Liver (tissue), 9 donors: Measurements from ENCODE around the gene TRDN. TPM values are rescaled to one million over a fixed set of nuclear protein-coding genes. Genes with fewer than 3 reads are reported as not detected.

ENCODE experiments used
- DNase-seq: peaks from one replicate; pipeline ENCODE4 v3.0.0-alpha.2; 2017; ENCODE audit warnings: low spot score
- H3K27ac ChIP-seq, 2 donors: one replicate each; pipeline ENCODE4 v1.7.0; 2013; ENCODE audit warnings: inconsistent platforms in 2 of 2, low read length in 2 of 2, control low read depth in 1 of 2, low read depth in 1 of 2, mild to moderate bottlenecking in 1 of 2
- H3K27me3 ChIP-seq, 4 donors: one replicate each; pipeline versions ENCODE4 v1.6.1 to v1.7.0; 2013; ENCODE audit warnings: low read length in 3 of 4, inconsistent platforms in 1 of 4, mild to moderate bottlenecking in 1 of 4, moderate library complexity in 1 of 4; ENCODE audit not compliant: control insufficient read depth in 4 of 4, insufficient read depth in 4 of 4
- H3K36me3 ChIP-seq, 4 donors: one replicate each; pipeline versions ENCODE4 v1.6.1 to v1.7.0; 2013; ENCODE audit warnings: low read length in 3 of 4, mild to moderate bottlenecking in 3 of 4, low read depth in 1 of 4, moderate library complexity in 1 of 4; ENCODE audit not compliant: control insufficient read depth in 4 of 4, insufficient read depth in 3 of 4
- H3K4me1 ChIP-seq, 4 donors: one replicate each; pipeline versions ENCODE4 v1.6.1 to v1.7.0; 2013; ENCODE audit warnings: low read length in 3 of 4, mild to moderate bottlenecking in 3 of 4, moderate library complexity in 1 of 4; ENCODE audit not compliant: control insufficient read depth in 4 of 4, insufficient read depth in 4 of 4
- H3K4me3 ChIP-seq, 3 donors: one replicate each; pipeline versions ENCODE4 v1.6.1 to v1.7.0; 2013; ENCODE audit warnings: low read length in 3 of 3, control low read depth in 1 of 3, low read depth in 1 of 3, mild to moderate bottlenecking in 1 of 3
- H3K9ac ChIP-seq, 2 donors: one replicate each; pipeline ENCODE4 v1.7.0; 2013; ENCODE audit warnings: low read length in 2 of 2, mild to moderate bottlenecking in 2 of 2, moderate library complexity in 2 of 2, control low read depth in 1 of 2, low read depth in 1 of 2
- H3K9me3 ChIP-seq, 4 donors: one replicate each; pipeline versions ENCODE4 v1.6.1 to v1.7.0; 2013; ENCODE audit warnings: low read length in 3 of 4; ENCODE audit not compliant: control insufficient read depth in 4 of 4
- ATF3 ChIP-seq: IDR thresholded peaks from 2 replicates; pipeline ENCODE4 v1.6.1; 2016; ENCODE audit warnings: antibody characterized with exemption
- EGR1 ChIP-seq, 2 donors: IDR thresholded peaks; 2 replicates each; pipeline ENCODE4 v1.6.1; 2016 to 2018; ENCODE audit warnings: antibody characterized with exemption in 2 of 2, low read depth in 2 of 2
- FOXA1 ChIP-seq: IDR thresholded peaks from 2 replicates; pipeline ENCODE4 v1.6.1; 2016; ENCODE audit warnings: antibody characterized with exemption
- FOXA2 ChIP-seq: IDR thresholded peaks from 2 replicates; pipeline ENCODE4 v1.6.1; 2016; ENCODE audit warnings: antibody characterized with exemption
- GABPA ChIP-seq, 2 donors: IDR thresholded peaks in 1 of 2; conservative IDR thresholded peaks in 1 of 2; 2 replicates each; pipeline ENCODE4 v1.6.1; 2016; ENCODE audit warnings: antibody characterized with exemption in 2 of 2, mild to moderate bottlenecking in 1 of 2, moderate library complexity in 1 of 2
- HNF4G ChIP-seq: IDR thresholded peaks from 2 replicates; pipeline ENCODE4 v1.6.1; 2016; ENCODE audit warnings: antibody characterized with exemption
- JUND ChIP-seq, 2 donors: IDR thresholded peaks; 2 replicates each; pipeline ENCODE4 v1.6.1; 2016; ENCODE audit warnings: antibody characterized with exemption in 2 of 2
- MAX ChIP-seq: IDR thresholded peaks from 2 replicates; pipeline ENCODE4 v1.6.1; 2016; ENCODE audit warnings: antibody characterized with exemption
- NR2F2 ChIP-seq: IDR thresholded peaks from 2 replicates; pipeline ENCODE4 v1.6.1; 2016; ENCODE audit warnings: antibody characterized with exemption
- RAD21 ChIP-seq, 2 donors: IDR thresholded peaks; 2 replicates each; pipeline ENCODE4 v1.6.1; 2016; ENCODE audit warnings: antibody characterized with exemption in 2 of 2, mild to moderate bottlenecking in 2 of 2
- REST ChIP-seq: IDR thresholded peaks from 2 replicates; pipeline ENCODE4 v1.6.1; 2016; ENCODE audit warnings: antibody characterized with exemption, mild to moderate bottlenecking
- RXRA ChIP-seq, 2 donors: IDR thresholded peaks; 2 replicates each; pipeline ENCODE4 v1.6.1; 2017 to 2018; ENCODE audit warnings: antibody characterized with exemption in 2 of 2, mild to moderate bottlenecking in 1 of 2
- SP1 ChIP-seq: IDR thresholded peaks from 2 replicates; pipeline ENCODE4 v1.6.1; 2018; ENCODE audit warnings: antibody characterized with exemption, mild to moderate bottlenecking
- TAF1 ChIP-seq: conservative IDR thresholded peaks from 2 replicates; pipeline ENCODE4 v1.6.1; 2016; ENCODE audit warnings: antibody characterized with exemption, mild to moderate bottlenecking
- YY1 ChIP-seq: IDR thresholded peaks from 2 replicates; pipeline ENCODE4 v1.6.1; 2016; ENCODE audit warnings: antibody characterized with exemption, mild to moderate bottlenecking
- WGBS: extraction: QIAGEN DNeasy Blood & Tissue Kit; methylation state at CpG from one replicate; pipeline ENCODE4 v1.1.7; 2013; 5-methylcytosine and 5-hydroxymethylcytosine counted together
- polyA plus RNA-seq, 2 donors: library from polyadenylated mRNA; stranded (reverse) in 1 of 2; unstranded in 1 of 2; fragments of 200-250 nt in 1 of 2; fragments of >200 nt in 1 of 2; fragmentation: Nextera tagmentation in 1 of 2; extraction: Ambion mirVana in 1 of 2; gene quantifications; one replicate each; pipeline versions ENCODE4 v1.2.1 to v1.2.3, GENCODE V29; 2013 to 2015
- total RNA-seq, 2 donors: library from RNA; depleted of rRNA; stranded (reverse); fragments of >200 nt; gene quantifications; one replicate each; pipeline ENCODE4 v1.2.3, GENCODE V29; 2014
- TF ChIP-seq, protein P1 (sequence below): fragments of 150-350 bp; IDR thresholded peaks from 2 replicates; pipeline ENCODE4 v1.5.1; 2017; ENCODE audit warnings: improper control_type of control experiment, low read depth, low read length; ENCODE audit not compliant: missing input control
- TF ChIP-seq, protein P2 (sequence below): IDR thresholded peaks from 2 replicates; pipeline ENCODE4 v1.6.1; 2016; ENCODE audit warnings: antibody characterized with exemption
- donor health status: healthy.
- donor health status: healthy.
- donor health status: healthy.
- donor health status: healthy.
- donor health status: healthy.

TRDN gene
- total and polyA plus RNA-seq, 4 donors: 0.08 to 0.79 TPM; not detected in 2

DNA sequence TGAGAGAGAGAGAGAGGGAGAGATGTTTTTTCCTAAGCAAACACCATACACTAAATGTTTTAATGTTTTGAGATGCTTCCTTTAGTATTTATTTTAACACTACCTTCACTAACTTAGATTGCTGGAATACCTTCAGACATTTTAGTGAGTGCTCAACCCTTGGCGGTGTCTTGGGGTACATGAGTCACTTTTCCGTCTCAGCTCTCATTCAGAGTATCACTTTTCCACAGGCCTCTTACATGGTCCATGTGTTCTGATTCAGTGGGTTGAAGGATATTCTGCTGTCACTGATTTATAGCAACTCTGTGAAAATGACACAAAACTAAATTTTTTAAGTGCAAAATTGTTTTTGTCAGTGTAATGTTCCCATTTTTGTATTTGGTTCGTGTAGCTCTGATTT is 422.8 kb downstream of the TRDN start:
- no peak overlapping the region for H3K4me3 ChIP-seq
- no peak for DNase-seq
- 83% methylated on average over 3 of the region's 3 CpGs for WGBS
- no peaks in the 10 kb centered on the region for H3K9me3 ChIP-seq
- no peak overlapping the region for H3K9ac ChIP-seq
- H3K27me3 ChIP-seq: no peaks in the 10 kb centered on the region
- H3K4me1 ChIP-seq: no peaks in the 10 kb centered on the region
- H3K27ac ChIP-seq: no peak overlapping the region
- TF ChIP-seq GABPA (IDR thresholded peaks at IDR 0.05 in 1 of 2, conservative IDR thresholded peaks at IDR 0.05 in 1 of 2): no peak
- no peak for TF ChIP-seq MAX
- TF ChIP-seq SP1: no peak
- TF ChIP-seq RXRA (IDR thresholded peaks at IDR 0.05): no peak
- TF ChIP-seq FOXA2: no peak
- TF ChIP-seq JUND (IDR thresholded peaks at IDR 0.05): no peak
- TF ChIP-seq REST: no peak
- TF ChIP-seq RAD21 (IDR thresholded peaks at IDR 0.05): no peak
- TF ChIP-seq ATF3: no peak
- TF ChIP-seq FOXA1: no peak
- H3K36me3 ChIP-seq: no peaks in the 10 kb centered on the region

DNA sequence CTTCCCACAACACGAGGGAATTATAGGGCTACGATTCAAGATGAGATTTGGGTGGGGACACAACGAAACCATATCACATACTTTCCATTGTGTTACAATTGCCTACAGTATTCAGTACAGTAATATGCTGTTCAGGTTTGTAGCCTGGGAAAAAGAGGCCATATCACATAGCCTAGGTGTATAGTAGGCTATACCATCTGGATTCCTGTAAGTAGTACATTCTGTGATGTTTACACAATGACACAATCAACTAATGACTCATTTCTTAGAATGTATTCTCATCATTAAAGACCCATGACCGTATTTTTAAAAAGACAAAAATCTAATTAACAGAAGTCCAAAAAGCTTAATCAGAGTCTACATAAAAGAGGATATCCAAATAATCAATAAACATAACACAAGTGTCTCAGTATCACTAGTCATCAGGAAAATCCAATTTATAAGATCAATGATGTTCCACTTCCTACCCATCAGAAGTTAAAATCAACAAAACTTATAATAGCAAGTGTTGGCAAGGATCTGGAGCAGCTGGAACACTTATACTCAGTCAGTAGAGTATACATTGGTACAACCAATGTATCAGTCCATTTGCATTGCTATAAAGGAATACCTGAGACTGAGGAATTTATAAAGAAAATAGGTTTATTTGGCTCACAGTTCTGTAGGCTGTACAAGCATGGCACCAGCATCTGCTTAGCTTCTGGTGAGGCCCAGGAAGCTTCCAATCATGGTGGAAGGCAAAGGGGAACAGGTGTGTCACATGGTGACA is 424.8 kb downstream of the TRDN start:
- Histone ChIP-seq H3K4me3 (no peak overlapping the region), H3K27ac (no peak overlapping the region), H3K36me3 (no peaks in the 10 kb centered on the region), H3K9me3 (no peaks in the 10 kb centered on the region), H3K9ac (no peak overlapping the region), H3K27me3 (no peaks in the 10 kb centered on the region), H3K4me1 (no peaks in the 10 kb centered on the region)
- TF ChIP-seq YY1 (no peak), HNF4G (no peak), SP1 (no peak), NR2F2 (no peak), TAF1 (no peak), JUND (IDR thresholded peaks at IDR 0.05) (no peak), FOXA2 (no peak), ATF3 (no peak), EGR1 (IDR thresholded peaks at IDR 0.05; ENCODE audit: low read depth in 2 of 2) (no peak), FOXA1 (no peak), GABPA (IDR thresholded peaks at IDR 0.05 in 1 of 2, conservative IDR thresholded peaks at IDR 0.05 in 1 of 2) (no peak)
- TF ChIP-seq, protein P1, sequence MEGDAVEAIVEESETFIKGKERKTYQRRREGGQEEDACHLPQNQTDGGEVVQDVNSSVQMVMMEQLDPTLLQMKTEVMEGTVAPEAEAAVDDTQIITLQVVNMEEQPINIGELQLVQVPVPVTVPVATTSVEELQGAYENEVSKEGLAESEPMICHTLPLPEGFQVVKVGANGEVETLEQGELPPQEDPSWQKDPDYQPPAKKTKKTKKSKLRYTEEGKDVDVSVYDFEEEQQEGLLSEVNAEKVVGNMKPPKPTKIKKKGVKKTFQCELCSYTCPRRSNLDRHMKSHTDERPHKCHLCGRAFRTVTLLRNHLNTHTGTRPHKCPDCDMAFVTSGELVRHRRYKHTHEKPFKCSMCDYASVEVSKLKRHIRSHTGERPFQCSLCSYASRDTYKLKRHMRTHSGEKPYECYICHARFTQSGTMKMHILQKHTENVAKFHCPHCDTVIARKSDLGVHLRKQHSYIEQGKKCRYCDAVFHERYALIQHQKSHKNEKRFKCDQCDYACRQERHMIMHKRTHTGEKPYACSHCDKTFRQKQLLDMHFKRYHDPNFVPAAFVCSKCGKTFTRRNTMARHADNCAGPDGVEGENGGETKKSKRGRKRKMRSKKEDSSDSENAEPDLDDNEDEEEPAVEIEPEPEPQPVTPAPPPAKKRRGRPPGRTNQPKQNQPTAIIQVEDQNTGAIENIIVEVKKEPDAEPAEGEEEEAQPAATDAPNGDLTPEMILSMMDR: no peak
- TF ChIP-seq, protein P2, sequence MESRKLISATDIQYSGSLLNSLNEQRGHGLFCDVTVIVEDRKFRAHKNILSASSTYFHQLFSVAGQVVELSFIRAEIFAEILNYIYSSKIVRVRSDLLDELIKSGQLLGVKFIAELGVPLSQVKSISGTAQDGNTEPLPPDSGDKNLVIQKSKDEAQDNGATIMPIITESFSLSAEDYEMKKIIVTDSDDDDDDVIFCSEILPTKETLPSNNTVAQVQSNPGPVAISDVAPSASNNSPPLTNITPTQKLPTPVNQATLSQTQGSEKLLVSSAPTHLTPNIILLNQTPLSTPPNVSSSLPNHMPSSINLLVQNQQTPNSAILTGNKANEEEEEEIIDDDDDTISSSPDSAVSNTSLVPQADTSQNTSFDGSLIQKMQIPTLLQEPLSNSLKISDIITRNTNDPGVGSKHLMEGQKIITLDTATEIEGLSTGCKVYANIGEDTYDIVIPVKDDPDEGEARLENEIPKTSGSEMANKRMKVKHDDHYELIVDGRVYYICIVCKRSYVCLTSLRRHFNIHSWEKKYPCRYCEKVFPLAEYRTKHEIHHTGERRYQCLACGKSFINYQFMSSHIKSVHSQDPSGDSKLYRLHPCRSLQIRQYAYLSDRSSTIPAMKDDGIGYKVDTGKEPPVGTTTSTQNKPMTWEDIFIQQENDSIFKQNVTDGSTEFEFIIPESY: no peak
- WGBS: 78% methylated on average over 4 of the region's 4 CpGs
- DNase-seq: no peak
